A549 (cell line): ENCODE data around the gene RBM10. TPM values are rescaled to one million over a fixed set of nuclear protein-coding genes. Genes with fewer than 3 reads are reported as not detected.

Source experiments
- CEBPB ChIP-seq, 2 experiments: fragments of >200 bp in 1 of 2; sonication (Bioruptor Twin) in 1 of 2; formaldehyde crosslinking in 1 of 2; IDR thresholded peaks; 2 replicates each; pipeline ENCODE4 v1.6.1; 2012 to 2016
- CHD4 ChIP-seq: fragments of 200-600 bp; sonication (generic); IDR thresholded peaks from 2 replicates; pipeline ENCODE4 v1.6.1; 2016; ENCODE audit warnings: antibody characterized with exemption, mild to moderate bottlenecking, borderline replicate concordance
- EHF ChIP-seq: fragments of 250-450 bp; sonication (Bioruptor Pico); IDR thresholded peaks from 2 replicates; pipeline ENCODE4 v1.5.0; 2020; ENCODE audit warnings: mild to moderate bottlenecking
- FOXS1 ChIP-seq: fragments of 250-450 bp; sonication (Bioruptor Pico); IDR thresholded peaks from 2 replicates; pipeline ENCODE4 v1.5.0; 2020; ENCODE audit warnings: mild to moderate bottlenecking, moderate library complexity
- HOXB13 ChIP-seq: fragments of 250-450 bp; sonication (Bioruptor Pico); IDR thresholded peaks from 2 replicates; pipeline ENCODE4 v1.5.0; 2020; ENCODE audit warnings: low read depth, mild to moderate bottlenecking, moderate library complexity
- HOXB5 ChIP-seq: fragments of 250-450 bp; sonication (Bioruptor Pico); IDR thresholded peaks from 2 replicates; pipeline ENCODE4 v1.5.0; 2020; ENCODE audit warnings: mild to moderate bottlenecking, moderate library complexity
- JUN ChIP-seq, 2 experiments: fragments of >200 bp; sonication (Bioruptor Twin); formaldehyde crosslinking; IDR thresholded peaks; 2 replicates in 1 of 2; 3 replicates in 1 of 2; pipeline ENCODE4 v1.6.1; 2016 to 2017
- KDM1A ChIP-seq: fragments of 200-600 bp; sonication (generic); IDR thresholded peaks from 2 replicates; pipeline ENCODE4 v1.6.1; 2016; ENCODE audit warnings: low read depth, mild to moderate bottlenecking
- NFE2L2 ChIP-seq: fragments of 150-350 bp; conservative IDR thresholded peaks from 2 replicates; pipeline ENCODE4 v1.6.1; 2014; ENCODE audit warnings: low read length
- RAD21 ChIP-seq, 2 experiments: fragments of >200 bp in 1 of 2; sonication (Bioruptor Twin) in 1 of 2; formaldehyde crosslinking in 1 of 2; IDR thresholded peaks in 1 of 2; conservative IDR thresholded peaks in 1 of 2; 2 replicates in 1 of 2; 3 replicates in 1 of 2; pipeline ENCODE4 v1.6.1; 2012 to 2018; ENCODE audit warnings: inconsistent platforms in 1 of 2
- SMC3 ChIP-seq: fragments of >200 bp; sonication (Bioruptor Twin); formaldehyde crosslinking; IDR thresholded peaks from 3 replicates; pipeline ENCODE4 v1.6.1; 2018; ENCODE audit warnings: inconsistent platforms
- TP53 ChIP-seq: fragments of 250-450 bp; sonication (Bioruptor Pico); IDR thresholded peaks from 2 replicates; pipeline ENCODE4 v1.5.0; 2021; ENCODE audit warnings: mild to moderate bottlenecking, moderate library complexity
- ZFP36 ChIP-seq: fragments of 450-650 bp; IDR thresholded peaks from 2 replicates; pipeline ENCODE4 v1.6.1; 2014; ENCODE audit warnings: borderline replicate concordance; ENCODE audit not compliant: partially characterized antibody
- ZSCAN20 ChIP-seq: fragments of 250-450 bp; sonication (Bioruptor Pico); IDR thresholded peaks from 2 replicates; pipeline ENCODE4 v1.8.0; 2022; ENCODE audit warnings: mild to moderate bottlenecking, moderate library complexity
- polyA plus RNA-seq, 4 experiments: library from polyadenylated mRNA; depleted of rRNA in 3 of 4; stranded (reverse); fragments of >200 nt; fragmentation: RNase III in 1 of 4; extraction: RNeasy Plus Mini Kit Qiagen cat#74134 plus additional on column Dnase treatment in 1 of 4; gene quantifications; 2 replicates in 3 of 4; 3 replicates in 1 of 4; pipeline ENCODE4 v1.2.3, GENCODE V29; 2011 to 2017
- TF ChIP-seq, protein P1 (sequence below): fragments of 200-600 bp; sonication (generic); IDR thresholded peaks from 2 replicates; pipeline ENCODE4 v1.6.1; 2016; ENCODE audit warnings: antibody characterized with exemption, mild to moderate bottlenecking, moderate library complexity
- TF ChIP-seq, protein P2 (sequence below): fragments of 150-350 bp; IDR thresholded peaks from 2 replicates; pipeline ENCODE4 v1.6.1; 2014; ENCODE audit warnings: low read depth, mild to moderate bottlenecking, low read length
- TF ChIP-seq, protein P3 (sequence below): fragments of 450-650 bp; IDR thresholded peaks from 2 replicates; pipeline ENCODE4 v1.6.1; 2014; ENCODE audit warnings: antibody characterized with exemption
- TF ChIP-seq, protein P4 (sequence below): fragments of >200 bp; sonication (Bioruptor Twin); formaldehyde crosslinking; IDR thresholded peaks from 2 replicates; pipeline ENCODE4 v1.6.1; 2016
- TF ChIP-seq, protein P5 (sequence below): IDR thresholded peaks from 2 replicates; pipeline ENCODE4 v1.6.1; 2012
- TF ChIP-seq, protein P6 (sequence below): fragments of >200 bp; sonication (Bioruptor Twin); formaldehyde crosslinking; IDR thresholded peaks from 3 replicates; pipeline ENCODE4 v1.6.1; 2016

RBM10 gene
- polyA plus RNA-seq, 2 of the 4 experiments (the other 2 are of a cell fraction), result 21.1 to 29.8 TPM

DNA sequence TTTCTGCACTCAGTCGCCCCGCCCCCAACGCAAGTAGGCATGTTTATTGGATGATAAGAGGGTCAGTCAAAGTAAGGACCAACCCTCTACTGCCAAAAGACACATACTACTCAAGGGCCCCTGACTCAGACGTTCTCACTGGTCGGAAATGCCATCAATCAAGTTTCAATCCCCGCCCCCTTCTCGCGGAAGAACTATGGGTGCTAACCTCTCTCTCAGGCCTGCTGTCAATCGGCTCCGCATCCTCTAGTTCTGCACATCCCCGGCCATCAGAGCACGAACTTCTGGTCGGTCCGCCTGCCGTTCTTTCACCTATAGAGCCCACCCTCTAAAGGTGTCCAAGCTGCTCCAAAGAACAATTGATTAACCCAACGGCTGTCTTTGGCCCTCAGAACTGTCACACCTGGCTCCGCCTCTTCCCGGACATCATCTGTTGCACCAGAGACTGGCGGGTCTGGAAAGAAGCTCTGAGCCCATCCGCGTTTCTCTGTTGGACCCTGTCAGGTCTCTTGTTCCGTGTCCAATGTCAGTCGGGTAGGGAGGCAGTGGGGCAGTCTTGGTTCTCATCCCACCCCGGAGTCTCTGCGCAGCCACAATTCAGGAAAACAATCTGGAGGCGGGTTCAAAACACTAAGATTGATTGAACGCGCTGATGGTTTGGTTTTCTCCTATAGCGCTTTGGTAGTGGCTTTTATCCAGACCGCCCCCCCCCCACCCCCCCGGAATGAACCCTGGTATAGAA lies 15.7 kb upstream of the RBM10 start (continued):
- 0 out of 2 replicates have a peak, but pooled peaks have one; percentile 42 for TF ChIP-seq HOXB5 (CRISPR knock-in tag)
- TF ChIP-seq, protein P1, sequence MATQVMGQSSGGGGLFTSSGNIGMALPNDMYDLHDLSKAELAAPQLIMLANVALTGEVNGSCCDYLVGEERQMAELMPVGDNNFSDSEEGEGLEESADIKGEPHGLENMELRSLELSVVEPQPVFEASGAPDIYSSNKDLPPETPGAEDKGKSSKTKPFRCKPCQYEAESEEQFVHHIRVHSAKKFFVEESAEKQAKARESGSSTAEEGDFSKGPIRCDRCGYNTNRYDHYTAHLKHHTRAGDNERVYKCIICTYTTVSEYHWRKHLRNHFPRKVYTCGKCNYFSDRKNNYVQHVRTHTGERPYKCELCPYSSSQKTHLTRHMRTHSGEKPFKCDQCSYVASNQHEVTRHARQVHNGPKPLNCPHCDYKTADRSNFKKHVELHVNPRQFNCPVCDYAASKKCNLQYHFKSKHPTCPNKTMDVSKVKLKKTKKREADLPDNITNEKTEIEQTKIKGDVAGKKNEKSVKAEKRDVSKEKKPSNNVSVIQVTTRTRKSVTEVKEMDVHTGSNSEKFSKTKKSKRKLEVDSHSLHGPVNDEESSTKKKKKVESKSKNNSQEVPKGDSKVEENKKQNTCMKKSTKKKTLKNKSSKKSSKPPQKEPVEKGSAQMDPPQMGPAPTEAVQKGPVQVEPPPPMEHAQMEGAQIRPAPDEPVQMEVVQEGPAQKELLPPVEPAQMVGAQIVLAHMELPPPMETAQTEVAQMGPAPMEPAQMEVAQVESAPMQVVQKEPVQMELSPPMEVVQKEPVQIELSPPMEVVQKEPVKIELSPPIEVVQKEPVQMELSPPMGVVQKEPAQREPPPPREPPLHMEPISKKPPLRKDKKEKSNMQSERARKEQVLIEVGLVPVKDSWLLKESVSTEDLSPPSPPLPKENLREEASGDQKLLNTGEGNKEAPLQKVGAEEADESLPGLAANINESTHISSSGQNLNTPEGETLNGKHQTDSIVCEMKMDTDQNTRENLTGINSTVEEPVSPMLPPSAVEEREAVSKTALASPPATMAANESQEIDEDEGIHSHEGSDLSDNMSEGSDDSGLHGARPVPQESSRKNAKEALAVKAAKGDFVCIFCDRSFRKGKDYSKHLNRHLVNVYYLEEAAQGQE, result no peak
- no peak for TF ChIP-seq RAD21 (conservative IDR thresholded peaks at IDR 0.05 in 1 of 2, IDR thresholded peaks at IDR 0.05 in 1 of 2)
- TF ChIP-seq, protein P2, sequence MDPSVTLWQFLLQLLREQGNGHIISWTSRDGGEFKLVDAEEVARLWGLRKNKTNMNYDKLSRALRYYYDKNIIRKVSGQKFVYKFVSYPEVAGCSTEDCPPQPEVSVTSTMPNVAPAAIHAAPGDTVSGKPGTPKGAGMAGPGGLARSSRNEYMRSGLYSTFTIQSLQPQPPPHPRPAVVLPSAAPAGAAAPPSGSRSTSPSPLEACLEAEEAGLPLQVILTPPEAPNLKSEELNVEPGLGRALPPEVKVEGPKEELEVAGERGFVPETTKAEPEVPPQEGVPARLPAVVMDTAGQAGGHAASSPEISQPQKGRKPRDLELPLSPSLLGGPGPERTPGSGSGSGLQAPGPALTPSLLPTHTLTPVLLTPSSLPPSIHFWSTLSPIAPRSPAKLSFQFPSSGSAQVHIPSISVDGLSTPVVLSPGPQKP, result no peak
- no peak for TF ChIP-seq KDM1A
- no peak for TF ChIP-seq CEBPB (IDR thresholded peaks at IDR 0.05)
- TF ChIP-seq TP53 (CRISPR knock-in tag), result no peak
- no peak for TF ChIP-seq FOXS1 (CRISPR knock-in tag)
- TF ChIP-seq JUN (IDR thresholded peaks at IDR 0.05), result peak in 1 of 2 experiments; percentile 30; a peak in 1 of 5 replicates
- no peak for TF ChIP-seq ZSCAN20 (CRISPR knock-in tag)
- TF ChIP-seq, protein P3, sequence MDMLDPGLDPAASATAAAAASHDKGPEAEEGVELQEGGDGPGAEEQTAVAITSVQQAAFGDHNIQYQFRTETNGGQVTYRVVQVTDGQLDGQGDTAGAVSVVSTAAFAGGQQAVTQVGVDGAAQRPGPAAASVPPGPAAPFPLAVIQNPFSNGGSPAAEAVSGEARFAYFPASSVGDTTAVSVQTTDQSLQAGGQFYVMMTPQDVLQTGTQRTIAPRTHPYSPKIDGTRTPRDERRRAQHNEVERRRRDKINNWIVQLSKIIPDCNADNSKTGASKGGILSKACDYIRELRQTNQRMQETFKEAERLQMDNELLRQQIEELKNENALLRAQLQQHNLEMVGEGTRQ, result no peak
- TF ChIP-seq EHF (CRISPR knock-in tag), result no peak
- no peak for TF ChIP-seq ZFP36
- no peak for TF ChIP-seq HOXB13 (CRISPR knock-in tag)
- TF ChIP-seq, protein P4, sequence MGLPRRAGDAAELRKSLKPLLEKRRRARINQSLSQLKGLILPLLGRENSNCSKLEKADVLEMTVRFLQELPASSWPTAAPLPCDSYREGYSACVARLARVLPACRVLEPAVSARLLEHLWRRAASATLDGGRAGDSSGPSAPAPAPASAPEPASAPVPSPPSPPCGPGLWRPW, result no peak
- no peak for TF ChIP-seq CHD4
- no peak for TF ChIP-seq SMC3
- TF ChIP-seq NFE2L2, result no peak
- TF ChIP-seq, protein P5, sequence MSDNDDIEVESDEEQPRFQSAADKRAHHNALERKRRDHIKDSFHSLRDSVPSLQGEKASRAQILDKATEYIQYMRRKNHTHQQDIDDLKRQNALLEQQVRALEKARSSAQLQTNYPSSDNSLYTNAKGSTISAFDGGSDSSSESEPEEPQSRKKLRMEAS, result peak; percentile 68; the same call in 1 of the 2 replicates
- TF ChIP-seq, protein P6, sequence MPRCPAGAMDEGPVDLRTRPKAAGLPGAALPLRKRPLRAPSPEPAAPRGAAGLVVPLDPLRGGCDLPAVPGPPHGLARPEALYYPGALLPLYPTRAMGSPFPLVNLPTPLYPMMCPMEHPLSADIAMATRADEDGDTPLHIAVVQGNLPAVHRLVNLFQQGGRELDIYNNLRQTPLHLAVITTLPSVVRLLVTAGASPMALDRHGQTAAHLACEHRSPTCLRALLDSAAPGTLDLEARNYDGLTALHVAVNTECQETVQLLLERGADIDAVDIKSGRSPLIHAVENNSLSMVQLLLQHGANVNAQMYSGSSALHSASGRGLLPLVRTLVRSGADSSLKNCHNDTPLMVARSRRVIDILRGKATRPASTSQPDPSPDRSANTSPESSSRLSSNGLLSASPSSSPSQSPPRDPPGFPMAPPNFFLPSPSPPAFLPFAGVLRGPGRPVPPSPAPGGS, result no peak
